ENCODE measurements around the gene TLCD3A.
"Not testable (repeated sequence)": the region's sequence is repeated elsewhere in the genome, so short reads cannot be mapped to it uniquely, and the experiment has no call there.

DNA sequence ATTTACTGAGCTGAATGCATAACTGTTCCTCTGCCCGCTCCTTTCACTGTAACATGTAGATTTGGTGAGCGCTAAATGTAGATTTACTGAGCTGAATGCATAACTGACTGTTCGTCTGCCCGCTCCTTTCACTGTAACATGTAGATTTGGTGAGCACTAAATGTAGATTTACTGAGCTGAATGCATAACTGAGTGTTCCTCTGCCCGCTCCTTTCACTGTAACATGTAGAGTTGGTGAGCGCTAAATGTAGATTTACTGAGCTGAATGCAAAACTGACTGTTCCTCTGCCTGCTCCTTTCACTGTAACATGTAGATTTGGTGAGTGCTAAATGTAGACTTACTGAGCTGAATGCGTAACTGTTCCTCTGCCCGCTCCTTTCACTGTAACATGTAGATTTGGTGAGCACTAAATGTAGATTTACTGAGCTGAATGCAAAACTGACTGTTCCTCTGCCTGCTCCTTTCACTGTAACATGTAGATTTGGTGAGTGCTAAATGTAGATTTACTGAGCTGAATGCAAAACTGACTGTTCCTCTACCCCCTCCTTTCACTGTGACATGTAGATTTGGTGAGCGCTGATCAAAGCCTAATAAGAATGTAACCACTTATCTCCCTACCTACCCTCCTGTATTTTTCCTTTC is 23.0 kb downstream of the TLCD3A start:
- TF ChIP-seq, protein P1, sequence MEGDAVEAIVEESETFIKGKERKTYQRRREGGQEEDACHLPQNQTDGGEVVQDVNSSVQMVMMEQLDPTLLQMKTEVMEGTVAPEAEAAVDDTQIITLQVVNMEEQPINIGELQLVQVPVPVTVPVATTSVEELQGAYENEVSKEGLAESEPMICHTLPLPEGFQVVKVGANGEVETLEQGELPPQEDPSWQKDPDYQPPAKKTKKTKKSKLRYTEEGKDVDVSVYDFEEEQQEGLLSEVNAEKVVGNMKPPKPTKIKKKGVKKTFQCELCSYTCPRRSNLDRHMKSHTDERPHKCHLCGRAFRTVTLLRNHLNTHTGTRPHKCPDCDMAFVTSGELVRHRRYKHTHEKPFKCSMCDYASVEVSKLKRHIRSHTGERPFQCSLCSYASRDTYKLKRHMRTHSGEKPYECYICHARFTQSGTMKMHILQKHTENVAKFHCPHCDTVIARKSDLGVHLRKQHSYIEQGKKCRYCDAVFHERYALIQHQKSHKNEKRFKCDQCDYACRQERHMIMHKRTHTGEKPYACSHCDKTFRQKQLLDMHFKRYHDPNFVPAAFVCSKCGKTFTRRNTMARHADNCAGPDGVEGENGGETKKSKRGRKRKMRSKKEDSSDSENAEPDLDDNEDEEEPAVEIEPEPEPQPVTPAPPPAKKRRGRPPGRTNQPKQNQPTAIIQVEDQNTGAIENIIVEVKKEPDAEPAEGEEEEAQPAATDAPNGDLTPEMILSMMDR (IDR thresholded peaks at IDR 0.05) = not testable (repeated sequence)
- TF ChIP-seq POLR2A (IDR thresholded peaks at IDR 0.05) = not testable (repeated sequence)

All from thyroid gland (tissue), 4 donors.